Loucy (cell line): Measurements from ENCODE around the gene CHMP4B.

ENCODE experiments used
- EZH2phosphoT487 ChIP-seq: fragments of 200-600 bp; IDR thresholded peaks from 2 replicates; pipeline ENCODE4 v1.6.1; 2018; ENCODE audit warnings: antibody characterized with exemption, mild to moderate bottlenecking, moderate library complexity, borderline replicate concordance
- TF ChIP-seq, protein P1 (sequence below): fragments of 200-600 bp; sonication (generic); conservative IDR thresholded peaks from 2 replicates; pipeline ENCODE4 v1.5.1; 2014; ENCODE audit warnings: mild to moderate bottlenecking, antibody characterized with exemption, low read length

DNA sequence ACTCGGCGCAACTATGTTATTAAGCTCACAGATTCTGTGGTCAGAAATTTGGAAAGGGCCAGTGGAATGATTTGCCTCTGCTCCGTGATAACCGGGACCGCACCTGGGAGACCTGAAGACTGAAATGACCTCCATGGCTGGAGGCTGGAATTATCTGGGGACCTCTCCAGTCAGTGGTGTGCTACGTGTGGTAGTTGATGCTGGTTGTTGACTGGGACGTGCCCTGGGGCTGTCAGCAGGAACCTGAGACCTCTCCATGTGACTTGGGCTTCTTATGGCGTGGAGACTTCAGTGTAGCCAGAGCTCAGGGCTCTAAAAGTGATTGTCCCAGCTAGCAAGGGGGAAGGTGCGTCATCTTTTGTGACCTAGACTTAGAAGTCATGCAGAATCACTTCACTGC lies 50.3 kb downstream of the CHMP4B start:
- TF ChIP-seq, protein P1, sequence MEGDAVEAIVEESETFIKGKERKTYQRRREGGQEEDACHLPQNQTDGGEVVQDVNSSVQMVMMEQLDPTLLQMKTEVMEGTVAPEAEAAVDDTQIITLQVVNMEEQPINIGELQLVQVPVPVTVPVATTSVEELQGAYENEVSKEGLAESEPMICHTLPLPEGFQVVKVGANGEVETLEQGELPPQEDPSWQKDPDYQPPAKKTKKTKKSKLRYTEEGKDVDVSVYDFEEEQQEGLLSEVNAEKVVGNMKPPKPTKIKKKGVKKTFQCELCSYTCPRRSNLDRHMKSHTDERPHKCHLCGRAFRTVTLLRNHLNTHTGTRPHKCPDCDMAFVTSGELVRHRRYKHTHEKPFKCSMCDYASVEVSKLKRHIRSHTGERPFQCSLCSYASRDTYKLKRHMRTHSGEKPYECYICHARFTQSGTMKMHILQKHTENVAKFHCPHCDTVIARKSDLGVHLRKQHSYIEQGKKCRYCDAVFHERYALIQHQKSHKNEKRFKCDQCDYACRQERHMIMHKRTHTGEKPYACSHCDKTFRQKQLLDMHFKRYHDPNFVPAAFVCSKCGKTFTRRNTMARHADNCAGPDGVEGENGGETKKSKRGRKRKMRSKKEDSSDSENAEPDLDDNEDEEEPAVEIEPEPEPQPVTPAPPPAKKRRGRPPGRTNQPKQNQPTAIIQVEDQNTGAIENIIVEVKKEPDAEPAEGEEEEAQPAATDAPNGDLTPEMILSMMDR, result no peak
- no peak for TF ChIP-seq EZH2phosphoT487
